Activated CD8-positive, alpha-beta memory T cell treated with anti-CD3 and anti-CD28 coated beads, Interleukin-2, amount 50 U/mL, for 24 hours (primary cell): Measurements from ENCODE around the gene GRB14.
"Not testable (repeated sequence)": the region's sequence is repeated elsewhere in the genome, so short reads cannot be mapped to it uniquely, and the experiment has no call there.

Experiments used
- DNase-seq: peaks from one replicate; pipeline ENCODE4 v3.0.0-alpha.2; 2020; ENCODE audit errors: extremely low read depth

The GRB14 gene

DNA sequence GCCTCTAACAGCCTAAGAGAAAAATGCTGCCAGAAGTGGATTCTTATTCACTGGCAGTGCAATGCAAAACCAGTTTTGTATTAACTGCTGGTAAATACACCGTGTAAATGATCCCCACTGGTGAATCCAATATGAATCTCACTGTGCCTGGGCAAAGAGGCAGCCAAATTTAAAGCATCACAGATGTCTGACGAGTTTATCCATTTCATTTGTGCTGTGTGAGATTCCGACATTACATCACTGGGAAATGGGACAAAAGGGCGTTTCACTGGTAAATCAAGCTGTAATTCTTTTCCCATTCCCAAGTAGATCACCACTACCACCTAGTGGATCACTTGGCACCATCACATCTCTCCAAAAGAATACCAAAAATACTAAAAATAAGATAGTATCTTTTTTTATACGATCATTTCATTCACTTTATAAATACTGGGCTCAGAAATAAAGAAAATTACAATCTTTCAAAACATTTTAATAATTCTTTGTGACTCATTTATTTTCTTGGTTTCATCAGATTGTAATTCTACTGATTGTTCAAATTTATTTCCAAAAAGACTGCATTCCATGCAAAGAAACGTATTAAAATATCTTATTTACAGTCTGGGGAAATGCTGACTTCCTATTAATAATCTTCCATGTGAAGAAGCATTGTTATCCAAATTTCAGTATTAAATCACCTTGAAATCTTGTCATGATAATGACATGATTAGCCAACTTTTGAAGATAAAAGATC is 125.6 kb downstream of the GRB14 start:
- no peak for DNase-seq

DNA sequence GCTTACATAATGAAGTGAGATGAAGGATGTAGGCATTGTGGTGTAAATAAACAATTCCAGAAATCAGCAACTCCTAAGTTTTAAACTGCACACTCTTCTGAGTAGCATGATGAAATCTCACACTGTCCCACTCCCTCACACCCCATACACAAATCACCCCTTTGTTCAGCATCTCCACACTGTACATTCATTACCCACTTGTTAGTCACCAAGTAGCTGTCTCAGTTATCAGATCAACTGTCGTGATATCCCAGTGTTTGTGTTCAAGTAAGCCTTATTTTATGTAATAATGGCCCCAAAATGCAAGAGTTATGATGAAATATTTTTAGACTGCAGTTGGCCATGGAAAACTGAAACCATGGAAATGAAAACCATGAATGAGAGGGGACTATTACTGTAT is 135.7 kb downstream of the GRB14 start:
- DNase-seq, result no peak

- DNase-seq, result no peak
Observed at GRCh38 chr2:164479460-164479859, 141.8 kb downstream of the GRB14 start.

- no peak for DNase-seq
Observed at GRCh38 chr2:164478205-164478604, 143.1 kb downstream of the GRB14 start.

- no peak for DNase-seq
Observed at GRCh38 chr2:164474873-164475272, 146.4 kb downstream of the GRB14 start.

GRCh38 chr2:164473021-164473420 is 148.3 kb downstream of the GRB14 start:
- no peak for DNase-seq

- DNase-seq, result not testable (repeated sequence)
Observed at GRCh38 chr2:164465047-164465446, 156.2 kb downstream of the GRB14 start.

DNA sequence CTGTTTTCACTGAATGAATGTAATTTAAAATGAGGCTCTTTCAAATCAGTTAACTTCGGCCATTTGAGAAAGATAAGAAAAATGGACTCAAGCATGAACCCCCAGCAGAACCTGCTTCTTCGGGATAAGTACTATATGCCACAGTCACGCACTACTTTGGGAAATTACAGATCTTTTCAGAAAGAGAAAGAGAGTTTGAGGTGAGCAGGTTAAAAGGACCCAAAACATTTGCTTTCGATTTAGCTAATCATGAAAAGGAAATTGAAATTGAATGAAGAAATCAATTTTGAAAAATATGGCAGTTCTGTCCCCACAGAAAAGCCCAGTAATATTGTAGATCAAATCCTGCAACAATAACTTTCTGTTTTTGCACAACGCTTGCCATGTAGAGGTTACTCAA is 156.9 kb downstream of the GRB14 start:
- no peak for DNase-seq

DNA sequence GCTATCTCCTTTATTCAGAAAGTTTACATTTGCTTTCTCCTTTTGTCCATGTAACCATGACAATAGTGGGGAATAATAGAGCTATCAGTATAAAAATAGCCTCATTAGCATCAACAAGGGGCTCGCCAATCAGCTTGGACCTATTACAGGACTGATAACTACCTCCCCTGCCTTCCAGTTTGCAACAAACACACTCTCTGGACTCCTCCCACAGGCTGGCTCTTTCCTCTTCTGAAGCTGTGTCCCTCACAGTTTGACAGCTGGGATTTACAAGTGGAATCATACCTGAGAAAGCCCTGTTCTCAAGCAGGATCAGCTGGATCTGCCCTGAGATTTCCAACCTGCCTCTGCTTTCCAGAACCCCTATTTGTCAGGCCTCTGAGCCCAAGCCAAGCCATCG is 162.5 kb downstream of the GRB14 start:
- DNase-seq, result no peak

DNA sequence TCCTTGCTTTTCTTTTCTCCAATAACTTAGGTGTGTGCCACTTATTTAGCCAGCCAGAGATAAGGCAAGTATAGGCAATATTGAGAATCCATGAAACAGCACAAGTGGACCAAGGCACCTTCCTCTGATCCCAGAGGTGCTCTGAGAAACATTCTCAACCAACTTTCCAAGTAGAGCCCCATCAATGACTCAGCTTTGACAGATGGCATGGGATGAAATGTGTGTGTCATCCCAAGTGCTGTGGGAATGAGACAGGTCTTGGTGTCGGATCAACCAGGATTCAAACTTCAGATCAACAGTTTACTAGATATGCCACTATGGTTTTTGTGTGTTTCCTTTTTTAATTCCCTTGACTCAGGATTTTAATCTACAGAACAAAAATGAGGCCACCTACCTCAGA is 164.0 kb downstream of the GRB14 start:
- no peak for DNase-seq

GRCh38 chr2:164456619-164457018 is 164.7 kb downstream of the GRB14 start:
- DNase-seq, result no peak

DNA sequence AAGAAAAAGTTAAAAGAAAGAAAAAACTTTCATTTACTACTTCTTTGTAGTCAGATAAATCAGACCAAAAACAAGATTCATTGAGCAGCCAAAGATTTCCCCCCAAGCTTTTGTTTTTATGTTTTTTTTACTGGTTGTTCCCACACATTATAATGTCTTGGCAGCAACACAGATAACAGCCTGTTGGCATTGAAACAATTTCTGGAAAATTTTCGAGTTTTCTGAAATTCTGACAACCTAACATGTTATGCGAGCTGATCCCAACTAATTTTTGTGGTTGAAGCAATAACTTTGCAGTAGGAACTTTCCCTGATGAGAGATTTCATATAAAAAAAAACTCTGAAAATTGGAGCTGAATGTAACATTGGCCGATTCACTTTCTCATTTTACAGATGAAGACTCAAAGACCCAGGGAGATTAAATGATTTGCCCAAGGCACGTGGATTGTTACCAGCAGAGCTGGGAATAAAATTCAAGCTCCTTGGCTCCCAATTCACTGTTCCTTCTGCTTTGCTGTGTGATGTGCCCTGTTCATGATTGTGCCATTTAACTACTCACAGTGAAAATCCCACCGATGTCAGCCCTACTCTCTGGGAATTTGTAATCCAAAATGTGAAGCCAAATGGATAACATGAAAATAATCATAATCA is 167.5 kb downstream of the GRB14 start:
- DNase-seq, result no peak

DNA sequence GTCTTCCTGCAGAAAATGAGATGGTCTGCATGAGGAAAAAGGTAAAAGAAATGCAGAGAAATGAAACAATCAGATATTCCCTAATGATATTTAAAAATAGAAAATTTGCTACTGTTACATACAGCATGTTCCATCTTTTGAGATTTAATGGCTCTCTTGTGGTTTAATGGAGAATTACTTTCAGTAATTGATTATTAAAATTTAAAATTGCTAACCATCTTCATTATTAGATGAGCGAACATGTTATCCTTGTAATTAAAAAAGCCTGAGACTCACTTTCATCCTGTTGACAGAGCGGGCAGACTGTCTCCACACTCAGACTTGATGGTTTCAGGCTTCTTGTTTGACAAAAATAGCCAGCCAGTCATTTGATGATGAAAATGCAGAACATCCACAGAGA is 171.0 kb downstream of the GRB14 start:
- no peak for DNase-seq

GRCh38 chr2:164449706-164450105 is 171.6 kb downstream of the GRB14 start:
- no peak for DNase-seq

DNA sequence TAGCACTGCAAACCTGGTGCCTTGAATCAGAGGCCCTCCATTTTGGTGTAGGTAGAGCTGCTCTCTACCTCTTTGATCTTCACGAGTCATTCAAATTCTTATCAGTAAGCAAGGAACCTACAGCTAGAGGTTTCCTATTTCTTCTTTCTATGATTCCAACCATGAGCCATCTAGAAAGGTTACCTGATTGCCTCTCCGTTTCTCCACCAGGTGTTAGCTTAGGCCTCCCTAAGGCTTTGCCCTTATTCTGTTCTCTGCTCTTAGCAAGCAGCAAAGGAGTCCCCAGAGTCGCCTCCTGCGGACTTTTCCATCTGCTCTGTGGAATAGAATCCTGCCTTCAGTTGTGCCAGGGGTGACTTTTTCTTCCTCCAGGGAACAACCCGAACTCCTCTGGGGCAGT is 173.6 kb downstream of the GRB14 start:
- no peak for DNase-seq
